ENCODE results near the gene FER1L5.

FER1L5 gene

GRCh38 chr2:96669539-96670215 is 27.1 kb downstream of the FER1L5 start:
- no peak for FAIRE-seq
- DNase-seq (ENCODE audit: extremely low spot score, insufficient read length, low read depth) = no peak

- DNase-seq (ENCODE audit: extremely low spot score, insufficient read length, low read depth) = no peak
- no peak for FAIRE-seq
Measured at GRCh38 chr2:96679848-96680247, 37.3 kb downstream of the FER1L5 start.

- DNase-seq (ENCODE audit: extremely low spot score, insufficient read length, low read depth) = no peak
- FAIRE-seq = no peak
Measured at GRCh38 chr2:96680561-96681141, 38.1 kb downstream of the FER1L5 start.

GRCh38 chr2:96681540-96681939 is 39.0 kb downstream of the FER1L5 start:
- FAIRE-seq = no peak
- no peak for DNase-seq (ENCODE audit: extremely low spot score, insufficient read length, low read depth)

- FAIRE-seq (no peak), DNase-seq (ENCODE audit: extremely low spot score, insufficient read length, low read depth) (no peak)
Measured at GRCh38 chr2:96683307-96683706, 40.7 kb downstream of the FER1L5 start.

- no peak for DNase-seq (ENCODE audit: extremely low spot score, insufficient read length, low read depth)
- FAIRE-seq = no peak
Measured at GRCh38 chr2:96683972-96684820, 41.6 kb downstream of the FER1L5 start.

GRCh38 chr2:96684883-96685576 is 42.5 kb downstream of the FER1L5 start:
- no peak for FAIRE-seq

GRCh38 chr2:96685577-96686459 is 43.3 kb downstream of the FER1L5 start:
- DNase-seq (ENCODE audit: extremely low spot score, insufficient read length, low read depth) = no peak
- FAIRE-seq = no peak

More at GRCh38 chr2:96684883-96685576, 42.5 kb downstream of the FER1L5 start:
- DNase-seq (ENCODE audit: extremely low spot score, insufficient read length, low read depth) = no peak

- FAIRE-seq (no peak), DNase-seq (ENCODE audit: extremely low spot score, insufficient read length, low read depth) (no peak)
Measured at GRCh38 chr2:96687266-96687665, 44.7 kb downstream of the FER1L5 start.

- DNase-seq (ENCODE audit: extremely low spot score, insufficient read length, low read depth) (no peak), FAIRE-seq (no peak)
Measured at GRCh38 chr2:96687711-96688640, 45.4 kb downstream of the FER1L5 start.

- DNase-seq (ENCODE audit: extremely low spot score, insufficient read length, low read depth) (no peak), FAIRE-seq (no peak)
Measured at GRCh38 chr2:96688649-96689430, 46.3 kb downstream of the FER1L5 start.

- no peak for FAIRE-seq
- no peak for DNase-seq (ENCODE audit: extremely low spot score, insufficient read length, low read depth)
Measured at GRCh38 chr2:96689431-96689991, 46.9 kb downstream of the FER1L5 start.

- DNase-seq (ENCODE audit: extremely low spot score, insufficient read length, low read depth) (no peak), FAIRE-seq (no peak)
Measured at GRCh38 chr2:96690306-96691021, 47.9 kb downstream of the FER1L5 start.

- DNase-seq (ENCODE audit: extremely low spot score, insufficient read length, low read depth) (no peak), FAIRE-seq (no peak)
Measured at GRCh38 chr2:96691022-96691612, 48.6 kb downstream of the FER1L5 start.

- FAIRE-seq = no peak
- no peak for DNase-seq (ENCODE audit: extremely low spot score, insufficient read length, low read depth)
Measured at GRCh38 chr2:96692094-96692971, 49.8 kb downstream of the FER1L5 start.

Measured in GM18507 (cell line).